Ishikawa (cell line): ENCODE results near the gene KDM4E.

Experiments
- CEBPB ChIP-seq: IDR thresholded peaks from 2 replicates; pipeline ENCODE4 v1.6.1; 2012
- EP300 ChIP-seq: IDR thresholded peaks from 2 replicates; pipeline ENCODE4 v1.6.1; 2012; ENCODE audit warnings: borderline replicate concordance
- REST ChIP-seq: IDR thresholded peaks from 2 replicates; pipeline ENCODE4 v1.6.1; 2012; ENCODE audit warnings: low read depth, mild to moderate bottlenecking
- TF ChIP-seq, protein P1 (sequence below): IDR thresholded peaks from 2 replicates; pipeline ENCODE4 v1.6.1; 2012

DNA sequence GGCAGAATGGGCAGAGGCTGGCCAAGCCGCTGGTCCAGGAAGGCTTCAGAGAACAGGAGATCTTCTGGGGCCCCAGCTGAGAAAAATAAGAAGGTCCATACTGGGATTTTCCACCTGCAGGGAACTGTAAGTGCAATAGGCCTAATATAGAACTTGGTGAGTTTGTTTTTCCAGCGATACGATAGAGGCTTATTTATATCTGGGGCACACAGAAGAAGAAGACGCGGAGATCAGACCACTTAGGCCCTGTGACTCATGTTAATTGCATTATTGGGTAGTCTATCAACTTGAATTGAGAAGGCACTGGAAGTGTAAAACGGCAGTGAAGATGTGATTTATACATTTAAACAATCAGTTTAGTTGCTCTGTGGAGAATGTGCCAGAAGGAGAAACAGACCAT lies 34.0 kb downstream of the KDM4E start:
- no peak for TF ChIP-seq CEBPB
- TF ChIP-seq, protein P1, sequence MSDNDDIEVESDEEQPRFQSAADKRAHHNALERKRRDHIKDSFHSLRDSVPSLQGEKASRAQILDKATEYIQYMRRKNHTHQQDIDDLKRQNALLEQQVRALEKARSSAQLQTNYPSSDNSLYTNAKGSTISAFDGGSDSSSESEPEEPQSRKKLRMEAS, result no peak
- no peak for TF ChIP-seq REST
- TF ChIP-seq EP300, result no peak
